ENCODE results near the gene URAD. TPM values are rescaled to one million over a fixed set of nuclear protein-coding genes. Genes with fewer than 3 reads are reported as not detected.
"Not testable (repeated sequence)": the region's sequence is repeated elsewhere in the genome, so short reads cannot be mapped to it uniquely, and the experiment has no call there.

Gene URAD
- total RNA-seq, 6 experiments from 2014 or later = not detected

GRCh38 chr13:28014301-28014700 lies 25.8 kb upstream of the URAD start:
- DNase-seq = no peak
- Mint-ChIP-seq H3K27me3 (ENCODE audit: insufficient read depth) (peaks cover 9% of the 10 kb centered on the region), H3K9me3 (no peaks in the 10 kb centered on the region), H3K27ac (no peak overlapping the region), H3K4me1 (ENCODE audit: low read depth) (peaks cover 18% of the 10 kb centered on the region), H3K36me3 (ENCODE audit: low read depth) (no peaks in the 10 kb centered on the region), H3K4me3 (no peak overlapping the region)
- TF ChIP-seq CTCF (IDR thresholded peaks at IDR 0.05) = no peak

GRCh38 chr13:28013482-28013881 lies 25.0 kb upstream of the URAD start:
- no peak for TF ChIP-seq CTCF (IDR thresholded peaks at IDR 0.05)
- Mint-ChIP-seq H3K9me3 (no peaks in the 10 kb centered on the region), H3K4me3 (no peak overlapping the region), H3K27ac (no peak overlapping the region), H3K36me3 (ENCODE audit: low read depth) (no peaks in the 10 kb centered on the region), H3K4me1 (ENCODE audit: low read depth) (peaks cover 18% of the 10 kb centered on the region), H3K27me3 (ENCODE audit: insufficient read depth) (peaks cover 12% of the 10 kb centered on the region)
- no peak for DNase-seq

GRCh38 chr13:28012896-28013295 lies 24.4 kb upstream of the URAD start:
- Mint-ChIP-seq H3K4me3 (no peak overlapping the region), H3K9me3 (no peaks in the 10 kb centered on the region), H3K27ac (no peak overlapping the region), H3K4me1 (ENCODE audit: low read depth) (peaks cover 18% of the 10 kb centered on the region), H3K36me3 (ENCODE audit: low read depth) (no peaks in the 10 kb centered on the region), H3K27me3 (ENCODE audit: insufficient read depth) (peaks cover 12% of the 10 kb centered on the region)
- DNase-seq = no peak
- no peak for TF ChIP-seq CTCF (IDR thresholded peaks at IDR 0.05)

- no peak for TF ChIP-seq CTCF (IDR thresholded peaks at IDR 0.05)
- no peak overlapping the region for H3K27ac Mint-ChIP-seq
- H3K4me1 Mint-ChIP-seq (ENCODE audit: low read depth) = peaks cover 18% of the 10 kb centered on the region
- H3K27me3 Mint-ChIP-seq (ENCODE audit: insufficient read depth) = peaks cover 12% of the 10 kb centered on the region
- DNase-seq = peak; percentile 15
- no peaks in the 10 kb centered on the region for H3K36me3 Mint-ChIP-seq (ENCODE audit: low read depth)
- H3K4me3 Mint-ChIP-seq = no peak overlapping the region
- no peaks in the 10 kb centered on the region for H3K9me3 Mint-ChIP-seq
Observed at GRCh38 chr13:28012383-28012782, 23.9 kb upstream of the URAD start.

- no peak for DNase-seq
- H3K27me3 Mint-ChIP-seq (ENCODE audit: insufficient read depth) = peaks cover 13% of the 10 kb centered on the region
- H3K27ac Mint-ChIP-seq = no peak overlapping the region
- H3K4me3 Mint-ChIP-seq = no peak overlapping the region
- peaks cover 18% of the 10 kb centered on the region for H3K4me1 Mint-ChIP-seq (ENCODE audit: low read depth)
- H3K36me3 Mint-ChIP-seq (ENCODE audit: low read depth) = no peaks in the 10 kb centered on the region
- no peaks in the 10 kb centered on the region for H3K9me3 Mint-ChIP-seq
- no peak for TF ChIP-seq CTCF (IDR thresholded peaks at IDR 0.05)
Observed at GRCh38 chr13:28010046-28010445, 21.6 kb upstream of the URAD start.

GRCh38 chr13:28005016-28005415 lies 16.5 kb upstream of the URAD start:
- not testable (repeated sequence) for H3K36me3 Mint-ChIP-seq (ENCODE audit: low read depth); H3K9me3 Mint-ChIP-seq; DNase-seq; H3K27me3 Mint-ChIP-seq (ENCODE audit: insufficient read depth); H3K4me1 Mint-ChIP-seq (ENCODE audit: low read depth); H3K27ac Mint-ChIP-seq; H3K4me3 Mint-ChIP-seq

Data from HFFc6 (cell line).